HG03103 (cell line): Measurements from ENCODE around the gene C12orf76.

Source experiments
- ATAC-seq: cut with Tn5 transposase; IDR thresholded peaks from one replicate; pipeline ENCODE4 v1.9.1; 2021; ENCODE audit warnings: low read depth; ENCODE audit not compliant: unreplicated experiment

The C12orf76 gene

DNA sequence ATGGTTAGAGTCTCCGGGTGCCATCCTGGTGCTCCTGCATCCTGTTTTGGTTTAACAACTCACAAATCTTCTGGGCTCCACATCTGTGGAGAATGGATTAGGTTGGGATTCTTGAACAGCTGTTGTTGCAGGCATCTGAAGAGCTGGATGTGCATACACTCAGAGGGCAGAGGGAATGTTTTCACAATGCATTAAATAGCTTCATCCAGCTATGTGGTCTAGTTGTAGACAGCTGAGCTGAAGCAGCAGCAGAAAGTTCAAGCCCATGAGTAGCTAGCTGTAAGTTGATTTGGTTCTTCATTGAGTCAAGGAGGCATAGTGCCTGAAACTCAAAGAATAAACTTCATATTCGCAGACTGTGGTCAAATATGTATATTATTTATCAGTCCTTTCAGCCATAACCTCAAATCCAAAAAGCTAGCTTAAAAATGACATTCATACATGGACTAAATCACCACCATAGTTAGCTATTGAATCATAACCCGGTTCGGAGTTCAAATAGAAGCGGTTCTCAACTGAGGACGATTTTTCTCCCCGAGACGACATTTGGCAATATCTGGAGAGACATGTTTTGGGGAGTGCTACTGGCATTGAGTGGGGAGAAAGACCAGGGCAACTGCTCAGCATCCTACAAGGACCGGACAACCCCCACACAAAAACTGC, 50.0 kb downstream of the C12orf76 start:
- no peak for ATAC-seq

GRCh38 chr12:109997393-109997792, 50.9 kb downstream of the C12orf76 start:
- no peak for ATAC-seq

DNA sequence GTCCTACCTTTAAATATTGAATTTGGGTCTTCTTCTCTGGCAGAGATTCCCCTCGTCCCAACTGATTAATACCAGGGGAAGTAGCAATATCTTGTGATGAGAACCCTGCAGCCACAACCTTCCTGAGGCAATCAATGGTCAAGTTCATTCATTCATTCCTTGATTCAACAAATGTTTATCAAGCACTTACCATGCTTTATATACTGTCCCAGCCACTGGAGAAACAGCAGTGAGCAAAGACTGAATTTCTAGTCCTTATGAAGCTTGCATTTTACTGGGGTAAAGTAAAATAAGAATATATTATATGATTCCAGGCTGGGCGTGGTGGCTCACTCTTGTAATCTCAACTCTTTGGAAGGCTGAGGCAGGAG, 51.9 kb downstream of the C12orf76 start:
- no peak for ATAC-seq

DNA sequence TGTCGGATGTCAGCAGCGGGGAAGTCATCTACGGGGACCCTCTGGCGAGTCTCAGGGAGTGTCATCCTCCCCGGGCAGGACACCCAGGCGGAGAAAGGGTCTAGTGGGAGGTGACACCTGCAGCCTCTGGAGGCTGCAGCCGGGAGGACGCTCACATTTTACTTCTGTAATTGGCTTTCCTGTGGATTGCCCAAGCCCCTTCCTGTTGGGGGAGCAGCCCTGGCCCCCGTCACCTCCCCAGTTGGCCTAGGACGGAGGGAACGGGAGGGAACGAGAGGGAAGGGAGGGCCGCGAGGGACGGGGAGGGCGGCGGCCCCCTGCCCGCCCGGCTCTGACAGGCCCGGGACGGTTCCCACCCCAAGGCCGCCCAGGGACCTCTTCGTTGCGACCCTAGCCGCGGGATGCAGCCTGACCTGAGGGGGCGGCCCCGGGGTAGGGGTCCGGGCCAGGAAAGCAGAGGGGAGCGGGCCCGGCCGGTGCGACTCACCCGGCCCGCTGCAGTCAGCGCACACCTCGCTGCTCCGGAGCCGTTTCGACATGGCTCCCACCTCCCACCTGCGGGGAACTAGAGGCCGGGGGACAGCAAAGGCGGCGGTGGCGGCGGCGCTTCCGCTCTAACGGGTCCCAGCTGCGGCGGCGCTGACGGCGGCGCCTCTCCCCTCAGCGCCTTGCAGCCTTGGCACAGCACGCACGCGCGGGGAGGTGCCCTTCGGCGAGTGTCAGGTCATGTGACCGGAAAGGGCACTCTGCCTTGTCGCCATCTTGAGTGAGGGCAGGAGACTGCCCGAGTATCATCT, 52.4 kb downstream of the C12orf76 start, which contains the start of gene GIT2:
TSS of gene GIT2 (minus strand) at position 683 of the 797 bp plus-strand sequence. CDS start at position 539, 144 bp downstream.
- peak; percentile 57 for ATAC-seq

DNA sequence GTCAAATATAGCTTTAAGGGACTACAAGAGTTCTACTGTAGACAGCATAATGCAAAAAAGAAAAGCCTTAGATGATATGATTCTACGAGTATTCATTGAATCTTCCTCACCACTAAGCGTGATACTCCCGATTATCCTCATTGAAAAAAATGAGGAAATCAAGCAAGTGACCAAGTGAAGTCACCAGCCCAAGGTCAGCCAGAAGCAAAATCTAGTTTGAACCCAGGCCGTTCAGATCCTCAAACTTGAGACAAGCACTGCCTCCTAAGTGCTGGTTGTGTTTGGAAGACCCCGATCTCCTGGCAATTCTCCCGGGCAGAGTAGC, 53.0 kb downstream of the C12orf76 start:
- no peak for ATAC-seq

- ATAC-seq: no peak
These were observed 53.7 kb downstream of the C12orf76 start for GRCh38 chr12:109994401-109995175.

- ATAC-seq: no peak
These were observed 55.2 kb downstream of the C12orf76 start for GRCh38 chr12:109993091-109993490.

DNA sequence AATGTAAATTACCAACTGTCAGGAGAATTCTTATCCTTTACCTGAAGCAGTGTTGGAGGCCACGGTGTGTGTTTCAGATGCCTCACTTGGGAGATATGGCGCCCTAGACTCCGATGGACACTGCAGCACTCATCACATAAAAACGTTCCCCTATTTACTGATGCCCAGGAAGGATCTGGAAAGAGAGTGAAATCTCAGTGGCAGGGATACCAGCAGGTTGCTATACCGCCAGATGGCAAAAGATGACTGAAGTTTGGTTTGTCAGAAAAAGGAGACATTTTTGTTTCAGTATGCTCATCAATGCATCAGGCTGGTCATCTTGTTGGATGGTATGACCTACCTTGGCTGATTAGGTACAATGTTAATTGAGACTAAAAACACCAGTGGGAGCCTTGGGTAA, 56.7 kb downstream of the C12orf76 start:
- no peak for ATAC-seq
